ENCODE results near the gene SAP30. TPM values are rescaled to one million over a fixed set of nuclear protein-coding genes. Genes with fewer than 3 reads are reported as not detected.

The SAP30 gene, protein sequence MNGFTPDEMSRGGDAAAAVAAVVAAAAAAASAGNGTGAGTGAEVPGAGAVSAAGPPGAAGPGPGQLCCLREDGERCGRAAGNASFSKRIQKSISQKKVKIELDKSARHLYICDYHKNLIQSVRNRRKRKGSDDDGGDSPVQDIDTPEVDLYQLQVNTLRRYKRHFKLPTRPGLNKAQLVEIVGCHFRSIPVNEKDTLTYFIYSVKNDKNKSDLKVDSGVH
- 1 to 10 TPM; 2.6 to 9.1 (median 3.1) TPM for total RNA-seq
- 8.8 TPM for total RNA-seq (2013)

DNA sequence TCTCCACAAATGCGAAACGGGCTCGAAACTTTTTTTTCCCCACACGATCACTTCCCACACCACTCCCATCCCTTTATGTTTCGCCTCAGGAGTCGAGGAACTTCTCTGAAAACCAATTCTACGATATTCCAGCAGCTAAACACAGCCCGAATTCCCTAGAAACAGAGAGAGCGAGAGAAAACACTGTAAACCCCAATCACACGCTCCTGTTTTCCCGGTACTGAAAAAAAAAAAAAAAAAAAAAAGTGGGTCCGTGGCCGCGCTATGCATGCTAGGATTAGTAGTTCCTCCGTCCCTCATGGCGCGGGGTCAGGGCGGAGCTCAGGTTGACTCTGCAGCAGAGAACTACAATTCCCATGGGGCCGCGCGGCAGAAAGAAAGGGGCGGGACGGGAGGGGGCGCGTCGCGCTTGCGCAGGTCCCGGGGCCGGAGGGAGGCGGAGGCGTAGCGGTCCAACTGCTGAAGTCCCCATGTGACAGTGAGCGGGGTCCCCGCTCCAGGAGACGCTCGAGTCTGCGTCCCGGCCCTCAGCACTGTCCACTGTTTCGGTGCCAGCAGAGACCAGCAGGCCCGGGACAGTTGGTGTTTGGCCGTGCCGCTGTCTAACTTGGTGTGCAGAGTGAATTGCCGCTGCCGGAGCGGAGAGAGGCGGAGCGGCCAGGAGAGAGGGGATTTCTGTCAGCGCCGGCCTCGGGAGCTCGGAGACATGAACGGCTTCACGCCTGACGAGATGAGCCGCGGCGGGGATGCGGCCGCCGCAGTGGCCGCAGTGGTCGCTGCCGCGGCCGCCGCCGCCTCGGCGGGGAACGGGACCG is at the start of gene SAP30:
SAP30 (plus strand) TSS at position 478 of the 815 bp plus-strand sequence; CDS start at position 707, 229 bp downstream.
- H3K9me3 Mint-ChIP-seq = no peaks in the 10 kb centered on the region
- no peaks in the 10 kb centered on the region for H3K27me3 ChIP-seq (ENCODE audit: control insufficient read depth, insufficient read depth, low read length)
- H3K4me3 ChIP-seq (ENCODE audit: low read length) = peak within 1 kb of the TSS; percentile 98
- TF ChIP-seq, protein P1, sequence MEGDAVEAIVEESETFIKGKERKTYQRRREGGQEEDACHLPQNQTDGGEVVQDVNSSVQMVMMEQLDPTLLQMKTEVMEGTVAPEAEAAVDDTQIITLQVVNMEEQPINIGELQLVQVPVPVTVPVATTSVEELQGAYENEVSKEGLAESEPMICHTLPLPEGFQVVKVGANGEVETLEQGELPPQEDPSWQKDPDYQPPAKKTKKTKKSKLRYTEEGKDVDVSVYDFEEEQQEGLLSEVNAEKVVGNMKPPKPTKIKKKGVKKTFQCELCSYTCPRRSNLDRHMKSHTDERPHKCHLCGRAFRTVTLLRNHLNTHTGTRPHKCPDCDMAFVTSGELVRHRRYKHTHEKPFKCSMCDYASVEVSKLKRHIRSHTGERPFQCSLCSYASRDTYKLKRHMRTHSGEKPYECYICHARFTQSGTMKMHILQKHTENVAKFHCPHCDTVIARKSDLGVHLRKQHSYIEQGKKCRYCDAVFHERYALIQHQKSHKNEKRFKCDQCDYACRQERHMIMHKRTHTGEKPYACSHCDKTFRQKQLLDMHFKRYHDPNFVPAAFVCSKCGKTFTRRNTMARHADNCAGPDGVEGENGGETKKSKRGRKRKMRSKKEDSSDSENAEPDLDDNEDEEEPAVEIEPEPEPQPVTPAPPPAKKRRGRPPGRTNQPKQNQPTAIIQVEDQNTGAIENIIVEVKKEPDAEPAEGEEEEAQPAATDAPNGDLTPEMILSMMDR (IDR thresholded peaks at IDR 0.05) = no peak
- WGBS (ENCODE audit: insufficient coverage) = under 1% methylated on average over 72 of the region's 72 CpGs
- no peaks in the 10 kb centered on the region for H3K36me3 ChIP-seq (ENCODE audit: control insufficient read depth, insufficient read depth, low read length)
- ATAC-seq (peak; percentile 85 to 95 (median 88)), DNase-seq (peak; percentile 90 to 98)
- intact Hi-C loops (cut with micrococcal nuclease) = no loop called here
- no peaks in the 10 kb centered on the region for H3K36me3 Mint-ChIP-seq
- H3K27ac ChIP-seq (ENCODE audit: low read length) = peak within 1 kb of the TSS; percentile 92
- peak within 1 kb of the TSS; percentile 92 to 94 for H3K27ac Mint-ChIP-seq
- H3K4me3 Mint-ChIP-seq = peak within 1 kb of the TSS; percentile 100
- H3K27me3 Mint-ChIP-seq (ENCODE audit: low read depth in 2 of 2) = no peaks in the 10 kb centered on the region
- H3K9me3 ChIP-seq (ENCODE audit: control insufficient read depth, insufficient read depth, low read length) = no peaks in the 10 kb centered on the region
- peaks cover 21 to 26% of the 10 kb centered on the region in 2 donors for H3K4me1 Mint-ChIP-seq
- H3K4me1 ChIP-seq (ENCODE audit: control insufficient read depth, insufficient read depth, low read length) = peaks cover 13% of the 10 kb centered on the region

DNA sequence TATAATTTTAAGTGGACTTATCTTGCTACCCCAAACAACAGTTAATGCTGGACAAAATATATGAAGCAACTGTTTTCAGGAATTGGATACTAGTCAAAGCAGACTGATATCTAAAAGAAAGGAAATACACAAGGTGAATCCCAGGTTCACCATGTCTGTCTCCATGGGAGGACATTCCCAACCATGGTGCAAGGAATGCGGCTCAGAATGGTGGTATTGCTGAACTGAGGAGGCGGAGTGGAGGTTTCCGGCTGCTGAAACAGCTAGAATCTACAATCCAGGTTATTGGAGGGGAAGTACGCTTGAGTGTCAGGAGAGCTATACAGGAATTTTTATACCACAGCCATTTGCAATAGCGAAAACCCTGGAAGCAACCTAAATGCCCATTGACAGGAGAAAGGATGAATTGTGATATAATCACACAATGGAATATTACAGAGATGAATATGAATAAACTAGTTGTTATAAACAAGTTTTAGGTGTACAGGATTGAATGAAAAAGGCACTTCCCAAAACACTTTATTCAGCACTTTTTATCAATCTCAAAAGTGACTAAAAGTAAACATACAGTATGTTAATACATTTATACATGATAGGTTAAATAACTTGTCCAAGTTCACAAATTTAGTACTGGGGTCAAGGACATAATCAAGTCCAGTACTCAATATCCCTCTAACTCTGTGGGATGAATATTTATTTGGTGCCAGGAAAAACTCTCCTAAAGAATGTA is 45.6 kb upstream of the SAP30 start:
- Histone ChIP-seq H3K4me1 (ENCODE audit: control insufficient read depth, insufficient read depth, low read length) (no peaks in the 10 kb centered on the region), H3K9me3 (ENCODE audit: control insufficient read depth, insufficient read depth, low read length) (no peaks in the 10 kb centered on the region), H3K36me3 (ENCODE audit: control insufficient read depth, insufficient read depth, low read length) (peaks cover 10% of the 10 kb centered on the region), H3K27me3 (ENCODE audit: control insufficient read depth, insufficient read depth, low read length) (no peaks in the 10 kb centered on the region), H3K27ac (ENCODE audit: low read length) (no peak overlapping the region), H3K4me3 (ENCODE audit: low read length) (no peak overlapping the region)
- Mint-ChIP-seq H3K36me3 (no peaks in the 10 kb centered on the region), H3K27ac (no peak overlapping the region), H3K27me3 (ENCODE audit: low read depth in 2 of 2) (no peaks in the 10 kb centered on the region), H3K4me1 (no peaks in the 10 kb centered on the region), H3K9me3 (no peaks in the 10 kb centered on the region), H3K4me3 (no peak overlapping the region)
- no peak for DNase-seq
- TF ChIP-seq, protein P1 (IDR thresholded peaks at IDR 0.05) = no peak
- 100% methylated on average over 5 of the region's 5 CpGs for WGBS (ENCODE audit: insufficient coverage)
- intact Hi-C loops (cut with micrococcal nuclease) = no loop called here
- ATAC-seq = no peak

DNA sequence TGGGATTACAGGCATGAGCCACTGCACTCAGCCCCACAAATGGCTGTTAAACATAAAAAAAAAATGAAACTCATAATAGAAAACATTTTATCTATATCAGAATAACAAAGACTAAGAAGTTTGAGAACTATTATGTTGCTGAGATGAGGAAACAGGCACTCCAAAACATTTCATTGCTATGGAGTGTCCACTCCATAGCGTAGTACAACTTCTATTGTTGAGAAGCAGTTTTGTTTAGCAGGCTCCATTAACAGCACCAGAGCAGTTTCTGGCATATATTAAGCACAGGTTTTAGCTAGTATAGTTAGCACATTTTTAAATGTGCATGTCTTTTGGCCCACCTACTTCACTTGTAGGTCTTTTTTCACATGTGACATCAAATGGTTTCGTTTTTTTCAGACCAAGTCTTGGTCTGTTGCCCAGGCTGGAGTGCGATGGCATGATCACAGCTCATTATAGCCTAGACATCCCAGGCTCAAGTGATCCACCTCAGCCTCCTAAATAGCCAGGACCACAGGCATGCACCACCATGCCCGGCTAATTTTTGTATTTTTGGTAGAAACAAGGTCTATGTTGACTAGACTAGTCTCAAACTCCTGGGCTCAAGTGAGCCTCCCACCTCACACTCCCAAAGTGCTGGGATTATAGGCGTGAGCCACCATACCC is 42.4 kb upstream of the SAP30 start:
- Mint-ChIP-seq H3K36me3 (peaks cover 7% of the 10 kb centered on the region), H3K4me1 (peaks cover 15 to 17% of the 10 kb centered on the region in 2 donors), H3K4me3 (no peak overlapping the region), H3K27ac (no peak overlapping the region), H3K9me3 (no peaks in the 10 kb centered on the region), H3K27me3 (ENCODE audit: low read depth in 2 of 2) (no peaks in the 10 kb centered on the region)
- no peak for ATAC-seq
- DNase-seq = no peak
- no peak overlapping the region for H3K27ac ChIP-seq (ENCODE audit: low read length)
- TF ChIP-seq, protein P1 (IDR thresholded peaks at IDR 0.05) = no peak
- H3K4me1 ChIP-seq (ENCODE audit: control insufficient read depth, insufficient read depth, low read length) = peaks cover 6% of the 10 kb centered on the region
- intact Hi-C loops (cut with micrococcal nuclease) = no loop called here
- H3K9me3 ChIP-seq (ENCODE audit: control insufficient read depth, insufficient read depth, low read length) = no peaks in the 10 kb centered on the region
- peaks cover 22% of the 10 kb centered on the region for H3K36me3 ChIP-seq (ENCODE audit: control insufficient read depth, insufficient read depth, low read length)
- no peak overlapping the region for H3K4me3 ChIP-seq (ENCODE audit: low read length)
- WGBS (ENCODE audit: insufficient coverage) = 91% methylated on average over 4 of the region's 5 CpGs
- H3K27me3 ChIP-seq (ENCODE audit: control insufficient read depth, insufficient read depth, low read length) = no peaks in the 10 kb centered on the region

All from natural killer cell (primary cell).